Tibial artery (tissue), 4 donors: ENCODE results near the gene PREP.

Experiments
- DNase-seq, 2 donors: peaks; one replicate each; pipeline ENCODE4 v3.0.0-alpha.2; 2019
- H3K27ac ChIP-seq, 2 donors: fragments of 200-600 bp; sonication (generic) in 1 of 2; 1 replicate in 1 of 2; 2 replicates in 1 of 2; pipeline ENCODE4 v1.5.1; 2018 to 2019; ENCODE audit warnings: mild to moderate bottlenecking in 1 of 2
- H3K27me3 ChIP-seq, 2 donors: fragments of 200-600 bp; sonication (generic) in 1 of 2; one replicate each; pipeline versions ENCODE4 v1.5.1 to v1.6.0; 2016 to 2019
- H3K36me3 ChIP-seq, 3 donors: fragments of 200-600 bp; sonication (generic) in 2 of 3; one replicate each; pipeline ENCODE4 v1.5.1; 2016 to 2019; ENCODE audit warnings: mild to moderate bottlenecking in 2 of 3
- H3K4me1 ChIP-seq, 4 donors: fragments of 200-600 bp; sonication (generic) in 2 of 4; 1 replicate in 3 of 4; 2 replicates in 1 of 4; pipeline ENCODE4 v1.5.1; 2016 to 2019
- H3K4me3 ChIP-seq, 2 donors: fragments of 200-600 bp; sonication (generic) in 1 of 2; 1 replicate in 1 of 2; 2 replicates in 1 of 2; pipeline ENCODE4 v1.5.1; 2018 to 2019; ENCODE audit warnings: mild to moderate bottlenecking in 2 of 2
- H3K9me3 ChIP-seq, 3 donors: fragments of 200-600 bp; sonication (generic) in 1 of 3; one replicate each; pipeline ENCODE4 v1.5.1; 2016 to 2019
- CTCF ChIP-seq, 2 experiments: fragments of 200-600 bp in 1 of 2; fragments of 450-650 bp in 1 of 2; IDR thresholded peaks; one replicate each; pipeline ENCODE4 v1.5.1; 2017 to 2019; ENCODE audit warnings: antibody characterized with exemption in 2 of 2, mild to moderate bottlenecking in 1 of 2, moderate library complexity in 1 of 2
- intact Hi-C: fragments of 100-400 bp; cut with DNase I; formaldehyde crosslinking; loops from one replicate; pipeline ENCODE4 v1.15.0; 2023; ENCODE audit warnings: low total_unique reads

Gene PREP

DNA sequence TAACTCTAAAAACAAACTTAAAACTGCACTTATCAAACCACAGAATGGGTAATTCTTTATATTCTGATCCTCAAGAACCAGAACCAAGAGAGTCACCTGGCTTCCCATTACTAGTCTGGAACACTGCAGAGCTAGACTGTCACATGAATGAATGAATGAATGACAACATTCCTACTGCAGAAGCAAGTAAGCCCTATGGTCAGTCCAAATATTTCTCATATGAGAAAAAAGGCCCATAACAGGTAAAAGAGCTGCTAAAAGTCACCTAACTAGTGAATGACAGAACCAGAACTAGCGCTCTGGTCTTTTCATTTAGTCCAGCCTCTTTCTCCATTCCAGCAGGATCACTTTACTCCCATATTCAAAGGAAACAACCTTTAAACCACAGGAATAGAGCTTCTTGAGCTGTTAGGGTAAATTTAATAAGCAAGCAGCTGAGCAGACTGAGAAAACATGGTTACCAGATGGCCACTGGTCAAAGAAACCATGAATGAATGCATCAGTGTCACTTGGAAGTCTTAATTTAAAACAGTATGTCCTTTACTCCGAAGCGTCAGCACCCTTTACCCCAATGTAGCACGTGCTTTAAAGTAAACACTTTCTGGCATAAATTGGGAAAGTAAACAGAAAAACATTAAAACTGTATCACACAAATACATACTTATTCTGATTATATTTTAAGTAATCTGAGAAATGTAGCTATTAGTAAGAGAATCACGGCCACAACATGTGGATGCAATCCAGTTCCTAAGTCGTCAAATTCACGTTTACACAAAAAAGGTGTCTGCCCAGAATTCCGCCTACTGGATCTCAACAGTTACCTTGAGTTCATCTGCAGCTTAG is 1.4 kb downstream of the PREP start:
- Histone ChIP-seq H3K36me3 (peaks cover 1 to 5% (median 4%) of the 10 kb centered on the region in 3 donors), H3K4me1 (peaks cover 0 to 30% (median 15%) of the 10 kb centered on the region in 4 donors), H3K4me3 (peak overlapping the region; percentile 82 to 90), H3K27me3 (no peaks in the 10 kb centered on the region), H3K27ac (no peak overlapping the region), H3K9me3 (no peaks in the 10 kb centered on the region)
- TF ChIP-seq CTCF (IDR thresholded peaks at IDR 0.05), result no peak
- no peak for DNase-seq
- intact Hi-C loops, result loop anchor here (5.0 kb wide), 1 partner anchor 314 kb away; no protein-coding TSS in a partner anchor

GRCh38 chr6:105400501-105400900 is 2.4 kb downstream of the PREP start:
- Histone ChIP-seq H3K36me3 (peaks cover 7 to 14% (median 13%) of the 10 kb centered on the region in 3 donors), H3K27ac (no peak overlapping the region), H3K4me1 (peaks cover 0 to 30% (median 15%) of the 10 kb centered on the region in 4 donors), H3K9me3 (no peaks in the 10 kb centered on the region), H3K27me3 (no peaks in the 10 kb centered on the region), H3K4me3 (no peak overlapping the region)
- DNase-seq, result no peak
- intact Hi-C loops, result loop anchor here (5.0 kb wide), 1 partner anchor 313 kb away; no protein-coding TSS in a partner anchor
- no peak for TF ChIP-seq CTCF (IDR thresholded peaks at IDR 0.05)

DNA sequence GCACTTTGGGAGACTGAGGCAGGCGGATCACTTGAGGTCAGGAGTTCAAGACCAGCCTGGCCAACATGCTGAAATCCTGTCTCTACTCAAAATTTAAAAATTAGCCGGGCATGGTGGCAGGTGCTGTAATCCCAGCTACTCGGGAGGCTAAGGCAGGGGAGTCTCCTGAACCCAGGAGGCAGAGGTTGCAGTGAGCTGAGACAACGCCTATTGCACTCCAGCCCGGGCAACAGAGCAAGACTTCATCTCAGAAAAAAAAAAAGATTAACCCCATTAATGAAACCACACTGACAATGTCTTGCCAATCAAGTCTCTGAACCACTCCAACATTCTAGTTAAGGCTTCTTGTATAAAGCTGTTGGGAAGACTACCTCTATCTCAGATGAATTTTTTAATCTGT is 4.0 kb downstream of the PREP start:
- no peak overlapping the region for H3K27ac ChIP-seq
- peaks cover 0 to 25% (median 13%) of the 10 kb centered on the region in 4 donors for H3K4me1 ChIP-seq
- intact Hi-C loops, result no loop called here
- no peak for DNase-seq
- no peak for TF ChIP-seq CTCF (IDR thresholded peaks at IDR 0.05)
- peaks cover 7 to 18% (median 14%) of the 10 kb centered on the region in 3 donors for H3K36me3 ChIP-seq
- no peaks in the 10 kb centered on the region for H3K27me3 ChIP-seq
- H3K4me3 ChIP-seq, result no peak overlapping the region
- H3K9me3 ChIP-seq, result no peaks in the 10 kb centered on the region

- peaks cover 0 to 22% (median 9%) of the 10 kb centered on the region in 4 donors for H3K4me1 ChIP-seq
- no peak for DNase-seq
- H3K9me3 ChIP-seq, result no peaks in the 10 kb centered on the region
- H3K4me3 ChIP-seq, result no peak overlapping the region
- no peak for TF ChIP-seq CTCF (IDR thresholded peaks at IDR 0.05)
- H3K36me3 ChIP-seq, result peaks cover 7 to 18% (median 14%) of the 10 kb centered on the region in 3 donors
- no peaks in the 10 kb centered on the region for H3K27me3 ChIP-seq
- H3K27ac ChIP-seq, result no peak overlapping the region
- intact Hi-C loops, result no loop called here
These were observed 4.9 kb downstream of the PREP start for GRCh38 chr6:105397987-105398386.

- Histone ChIP-seq H3K9me3 (no peaks in the 10 kb centered on the region), H3K4me3 (no peak overlapping the region), H3K4me1 (no peaks in the 10 kb centered on the region), H3K27ac (no peak overlapping the region), H3K27me3 (no peaks in the 10 kb centered on the region), H3K36me3 (peaks cover 14 to 19% (median 17%) of the 10 kb centered on the region in 3 donors)
- no peak for DNase-seq
- intact Hi-C loops, result no loop called here
- TF ChIP-seq CTCF (IDR thresholded peaks at IDR 0.05), result no peak
These were observed 11.2 kb downstream of the PREP start for GRCh38 chr6:105391705-105392104.
